NCI-H1092 treated with DMSO at 0.1 percent for 48 hours (cell line): Measurements from ENCODE around the gene TMEM74B.
"Not testable (repeated sequence)": the region's sequence is repeated elsewhere in the genome, so short reads cannot be mapped to it uniquely, and the experiment has no call there.

Source experiments
- DNase-seq: peaks from one replicate; lab custom pipeline; 2025; lab: John Stamatoyannopoulos, UW

TMEM74B gene

DNA sequence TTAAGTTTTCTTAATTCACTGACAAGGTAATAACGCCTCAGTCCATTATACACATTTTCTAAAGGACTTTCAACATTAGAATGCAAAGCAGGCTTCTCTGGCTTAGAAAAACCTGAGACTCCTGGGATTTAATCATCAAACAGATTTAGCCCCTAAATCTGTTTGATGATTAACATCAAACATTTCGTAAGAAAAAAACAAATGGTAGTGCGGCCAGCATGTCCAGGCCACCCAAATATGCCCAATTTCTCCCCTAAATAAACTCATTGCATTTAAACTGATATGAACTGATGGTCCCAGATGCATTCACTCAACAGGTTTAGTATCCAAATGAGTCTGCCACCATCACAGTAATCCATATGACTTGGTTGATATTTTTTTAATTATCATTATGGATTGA, 6.2 kb downstream of the TMEM74B start:
- DNase-seq, result no peak

DNA sequence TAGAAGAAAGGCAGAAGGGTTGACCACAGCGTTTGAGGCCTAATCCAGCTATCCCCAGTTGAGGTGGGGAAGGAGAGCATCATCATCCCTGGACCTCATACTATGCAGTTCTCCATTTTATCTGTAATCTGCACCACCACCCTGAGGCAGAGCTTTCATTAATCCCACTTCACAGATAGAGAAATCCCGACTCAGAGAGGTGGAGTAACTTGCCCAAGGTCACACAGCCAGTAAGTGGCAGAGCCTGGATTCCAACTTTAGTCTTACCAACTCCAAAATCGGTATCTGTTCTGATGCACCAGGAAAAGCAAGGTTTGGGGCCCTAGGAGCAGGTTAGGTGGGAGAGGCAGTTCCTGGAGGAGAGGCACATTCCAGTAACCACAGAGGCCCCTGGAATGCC, 6.7 kb downstream of the TMEM74B start:
- DNase-seq, result no peak

DNA sequence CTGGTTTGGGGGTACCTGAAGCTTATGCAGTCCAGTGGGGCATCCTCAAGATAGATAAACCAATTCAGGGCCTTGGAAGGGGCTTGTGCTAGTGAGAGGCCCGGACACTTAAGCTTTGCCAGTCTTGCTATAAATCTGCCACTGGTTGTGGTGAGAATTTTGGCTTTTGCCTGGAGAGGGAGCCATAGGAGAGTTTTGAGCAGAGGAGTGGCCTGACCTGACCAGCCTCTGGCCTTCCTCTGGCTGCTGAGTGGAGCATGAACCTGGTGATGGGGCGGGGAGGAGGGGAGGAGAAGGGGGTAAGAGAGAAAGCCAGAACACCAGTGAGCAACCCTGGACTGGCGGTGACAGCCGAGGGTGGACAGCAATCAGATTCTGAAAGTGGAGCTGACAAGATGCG, 7.1 kb downstream of the TMEM74B start:
- no peak for DNase-seq

DNA sequence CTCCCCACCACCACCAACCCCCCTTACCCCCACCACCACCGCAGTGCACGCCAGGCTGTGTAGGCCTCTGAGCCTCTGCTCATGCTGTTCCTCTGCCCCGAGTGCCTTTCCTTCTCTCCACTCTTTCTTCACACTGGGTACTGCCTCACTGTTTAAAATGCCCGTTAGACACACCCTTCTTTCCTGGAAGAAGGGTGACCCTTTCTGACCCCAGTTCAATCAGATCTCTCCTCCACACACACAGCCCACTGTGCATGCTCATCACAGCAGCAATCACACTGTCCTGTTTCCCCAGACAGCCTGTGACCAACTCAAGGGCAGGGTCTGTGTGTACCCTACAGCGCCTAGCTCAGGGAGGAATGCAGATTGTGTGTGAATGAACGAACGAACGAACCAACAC, 10.0 kb downstream of the TMEM74B start:
- no peak for DNase-seq

DNA sequence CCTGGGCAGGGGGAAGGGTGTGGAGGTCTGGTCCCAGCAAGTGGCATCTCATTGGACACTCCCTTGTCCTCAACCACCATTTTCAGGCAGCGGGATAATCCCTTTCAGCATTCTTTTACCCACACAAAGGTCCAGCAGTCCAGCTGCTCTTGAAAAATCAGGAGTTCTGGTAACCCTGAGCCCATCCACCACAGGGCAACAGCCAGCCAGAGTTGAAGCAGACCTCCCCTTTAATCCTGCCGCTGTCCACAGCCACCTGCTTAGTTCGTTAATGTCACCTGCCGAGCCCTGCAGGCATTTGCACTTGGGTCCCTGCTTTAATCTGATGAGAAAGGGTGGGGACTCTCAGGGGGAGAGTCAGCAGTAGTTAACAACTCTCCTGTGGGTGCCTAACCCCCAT, 11.1 kb downstream of the TMEM74B start:
- no peak for DNase-seq

DNA sequence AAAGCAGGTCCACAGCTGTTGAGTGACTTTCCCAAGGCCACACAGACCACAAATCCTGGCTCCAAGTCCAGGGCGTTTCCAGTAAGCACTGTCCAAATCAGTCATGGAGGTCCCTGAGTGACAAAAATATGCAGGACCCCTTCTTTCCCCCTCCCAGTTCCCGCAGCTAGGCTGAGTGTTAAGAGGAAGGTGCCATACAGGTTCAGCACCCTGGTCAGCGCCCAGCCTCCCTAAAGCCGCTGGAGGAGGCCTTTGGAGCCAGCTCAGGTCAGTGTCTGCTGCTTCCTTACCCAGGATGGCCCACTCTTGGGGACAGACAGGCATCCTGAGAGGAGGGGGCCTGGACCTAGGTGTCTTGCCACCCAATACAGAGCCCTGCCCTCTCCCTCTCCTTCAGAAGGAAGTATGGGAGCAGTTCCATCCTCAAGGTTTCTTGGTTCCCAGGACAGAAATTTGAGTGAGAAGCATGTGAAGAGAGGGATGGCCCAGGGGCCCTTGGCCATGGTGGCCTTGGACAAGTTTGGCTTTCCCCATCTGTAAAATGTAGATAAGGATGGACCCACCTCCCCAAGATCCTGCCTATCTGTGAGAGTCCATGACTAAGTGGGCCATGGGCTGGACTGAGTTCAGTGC, 13.2 kb downstream of the TMEM74B start:
- no peak for DNase-seq

DNA sequence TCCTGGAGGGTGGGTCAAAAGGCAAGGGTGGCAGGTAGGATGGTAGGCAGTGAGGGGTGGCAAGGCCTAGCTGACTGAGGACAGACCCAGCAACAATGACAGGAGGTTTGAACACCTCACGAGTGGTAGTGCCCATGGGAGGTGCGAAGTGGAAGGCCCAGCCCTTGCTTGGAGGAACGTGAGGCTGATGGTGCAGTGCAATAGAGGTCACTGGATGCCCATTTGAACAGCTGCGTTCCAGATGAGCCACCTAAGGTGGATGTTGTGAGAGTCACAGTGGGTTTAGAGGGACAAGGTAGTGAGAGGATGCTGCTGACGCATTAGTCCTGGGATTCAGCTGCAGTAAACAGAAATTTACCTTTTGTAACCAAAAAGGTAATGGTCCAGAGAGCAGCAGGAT, 15.6 kb downstream of the TMEM74B start:
- no peak for DNase-seq

DNA sequence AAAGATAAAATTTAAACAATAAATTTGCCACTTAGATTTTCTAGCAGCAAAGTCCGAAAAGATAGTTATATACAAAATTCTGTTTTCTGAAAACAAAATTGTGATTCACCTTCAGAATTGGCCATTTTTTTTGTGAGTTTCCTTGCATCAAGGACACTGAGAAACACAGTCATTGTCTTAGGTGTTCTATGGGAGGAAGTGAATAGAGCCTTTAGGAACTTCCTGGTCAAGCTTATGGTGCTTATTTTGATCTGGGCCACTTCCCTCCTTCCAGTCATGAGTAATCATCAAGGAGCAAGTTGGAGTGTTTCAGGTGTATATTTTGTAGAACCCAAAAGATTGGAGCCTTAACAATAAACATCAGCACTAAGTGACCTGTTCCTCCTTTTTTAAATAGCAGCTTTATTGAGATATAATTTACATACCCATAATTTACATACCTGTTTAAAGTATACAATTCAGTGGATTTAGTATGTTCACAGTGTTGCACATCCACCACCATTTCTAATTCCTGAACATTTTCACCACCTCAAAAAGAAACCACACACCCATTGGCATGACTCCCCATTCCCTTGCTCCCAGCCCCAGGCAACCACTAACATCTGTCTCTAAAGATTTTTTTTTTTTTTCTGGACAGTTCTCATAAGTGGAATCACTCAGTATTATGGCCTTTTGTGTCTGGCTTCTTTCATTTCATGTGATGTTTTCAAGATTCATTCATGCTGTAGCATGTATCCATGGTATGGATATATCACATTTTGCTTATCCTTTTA, 17.6 kb downstream of the TMEM74B start:
- DNase-seq, result no peak

DNA sequence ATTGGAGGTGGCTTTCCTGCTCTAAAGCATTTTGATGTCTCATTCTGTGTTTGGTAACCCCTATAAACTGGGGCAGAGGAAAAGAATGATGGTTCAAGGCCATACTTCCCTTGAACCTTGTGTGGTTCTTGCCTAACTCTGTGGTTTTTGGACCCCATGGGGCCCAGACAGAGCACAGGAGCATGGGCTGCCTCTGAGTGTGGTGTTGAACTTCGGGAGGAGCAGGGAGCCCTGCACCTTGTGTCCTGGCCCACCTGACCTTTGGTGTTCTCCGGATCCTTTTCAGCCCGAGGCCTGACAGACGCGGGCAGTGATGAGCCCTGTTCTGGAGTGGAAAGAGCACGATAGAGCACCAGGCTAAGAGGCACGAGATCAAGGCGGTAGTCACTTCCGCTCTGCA, 18.8 kb downstream of the TMEM74B start:
- no peak for DNase-seq

DNA sequence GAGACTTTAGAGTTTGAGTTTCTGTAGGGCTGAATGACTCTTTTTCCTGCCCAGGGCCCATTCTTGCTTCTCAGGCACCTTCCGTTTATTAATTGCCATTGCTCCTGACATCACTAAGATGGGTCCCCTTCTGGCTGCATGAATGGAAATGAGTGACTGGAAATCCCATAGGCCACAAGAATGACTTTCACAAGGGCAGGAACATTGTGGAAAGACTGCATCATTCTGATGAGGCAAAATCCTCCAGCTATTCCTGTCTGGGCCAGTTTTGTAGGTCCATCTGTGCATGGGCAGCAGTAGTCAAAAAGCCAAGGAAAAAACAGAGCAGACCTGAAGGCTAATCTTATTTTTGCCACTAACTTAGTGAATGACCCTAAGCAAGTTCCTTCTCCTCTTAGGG, 19.3 kb downstream of the TMEM74B start:
- DNase-seq, result no peak

DNA sequence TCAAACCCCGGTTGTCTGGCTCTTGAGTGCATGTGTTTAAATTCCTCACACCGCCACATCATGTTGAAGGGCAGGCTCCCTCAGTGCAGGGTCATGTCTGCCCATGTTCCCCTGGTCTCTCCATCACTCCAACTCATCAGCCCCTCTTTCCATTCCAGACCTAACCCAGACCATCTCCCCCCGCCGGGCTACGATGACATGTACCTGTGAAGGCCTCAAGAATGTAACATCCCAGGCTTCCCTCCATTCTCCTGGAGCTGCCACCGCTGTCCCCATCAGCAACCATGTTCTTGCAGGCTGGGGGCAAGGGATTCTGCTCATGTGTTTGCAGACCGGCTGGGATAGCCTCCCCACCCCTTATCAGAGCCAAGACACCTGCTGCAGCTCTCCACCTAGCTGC, 19.9 kb downstream of the TMEM74B start:
- no peak for DNase-seq

DNA sequence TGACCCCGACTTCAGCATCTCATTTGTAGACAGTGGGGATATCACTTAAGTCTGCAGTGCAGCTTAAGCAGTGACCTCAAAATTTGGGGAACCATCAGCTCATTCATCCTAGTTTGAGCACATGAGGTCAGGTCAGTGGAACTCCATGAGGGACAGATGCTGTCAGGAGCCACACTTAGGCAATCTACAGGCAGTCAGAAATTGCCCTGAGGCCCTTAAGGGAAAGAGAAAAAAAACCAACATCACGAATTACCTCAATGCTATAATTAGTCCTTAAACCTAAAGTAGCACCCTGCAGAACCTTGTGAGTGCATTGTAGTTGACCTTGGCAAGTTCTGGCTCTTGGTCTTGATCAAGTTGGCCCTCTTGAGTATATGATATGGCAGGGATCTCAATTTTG, 21.1 kb downstream of the TMEM74B start:
- no peak for DNase-seq

DNA sequence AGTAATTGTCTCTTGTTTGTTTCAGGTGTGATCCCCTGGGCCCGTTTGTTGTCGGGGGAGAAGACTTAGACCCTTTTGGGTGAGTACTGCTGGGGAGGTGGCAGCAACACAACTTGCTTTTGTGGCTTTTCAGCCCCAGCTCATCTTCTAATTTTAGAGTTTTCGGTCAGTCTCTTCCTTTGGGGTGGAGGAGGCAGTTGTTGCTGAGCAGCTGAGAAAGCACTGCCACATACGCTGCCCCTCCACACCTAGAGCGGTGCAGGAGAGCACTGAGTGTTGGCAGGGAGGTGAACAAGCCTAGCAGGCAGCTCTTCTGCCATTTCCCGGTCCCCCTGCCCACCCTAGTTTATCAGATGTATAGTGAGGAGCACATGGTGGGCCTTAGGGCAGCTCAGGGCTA, 21.7 kb downstream of the TMEM74B start:
- DNase-seq, result no peak

DNA sequence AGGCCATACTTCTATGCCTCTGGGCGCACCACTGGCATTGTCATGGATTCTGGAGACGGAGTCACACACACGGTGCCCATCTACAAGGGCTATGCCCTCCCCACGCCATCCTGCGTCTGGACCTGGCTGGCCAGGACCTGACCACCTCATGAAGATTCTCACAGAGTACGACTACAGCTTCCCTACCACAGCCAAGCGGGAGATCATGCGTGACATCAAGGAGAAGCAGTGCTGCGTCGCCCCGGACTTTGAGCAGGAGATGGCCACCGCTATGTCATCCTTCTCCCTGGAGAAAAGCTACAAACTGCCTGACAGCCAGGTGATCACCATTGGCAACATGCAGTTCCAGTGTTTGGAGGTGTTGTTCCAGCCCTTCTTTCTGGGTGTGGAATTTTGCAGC, 23.8 kb downstream of the TMEM74B start:
- DNase-seq, result no peak

DNA sequence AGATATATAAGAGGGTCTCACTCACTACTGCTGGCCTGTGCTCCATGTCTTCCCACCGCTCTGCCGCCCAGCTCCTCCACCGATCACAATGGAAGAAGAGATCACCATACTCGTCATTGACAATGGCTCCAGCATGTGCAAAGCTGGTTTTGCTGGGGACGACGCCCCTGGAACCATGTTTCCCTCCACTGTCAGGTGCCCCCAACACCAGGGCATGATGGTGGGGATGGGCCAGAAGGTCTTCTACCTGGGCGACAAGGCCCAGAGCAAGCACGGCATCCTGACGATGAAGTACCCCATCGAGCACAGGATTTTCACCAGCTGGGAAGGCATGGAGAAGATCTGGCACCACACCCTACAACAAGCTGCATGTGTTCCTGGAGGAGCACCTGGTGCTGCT, 24.3 kb downstream of the TMEM74B start:
- no peak for DNase-seq

DNA sequence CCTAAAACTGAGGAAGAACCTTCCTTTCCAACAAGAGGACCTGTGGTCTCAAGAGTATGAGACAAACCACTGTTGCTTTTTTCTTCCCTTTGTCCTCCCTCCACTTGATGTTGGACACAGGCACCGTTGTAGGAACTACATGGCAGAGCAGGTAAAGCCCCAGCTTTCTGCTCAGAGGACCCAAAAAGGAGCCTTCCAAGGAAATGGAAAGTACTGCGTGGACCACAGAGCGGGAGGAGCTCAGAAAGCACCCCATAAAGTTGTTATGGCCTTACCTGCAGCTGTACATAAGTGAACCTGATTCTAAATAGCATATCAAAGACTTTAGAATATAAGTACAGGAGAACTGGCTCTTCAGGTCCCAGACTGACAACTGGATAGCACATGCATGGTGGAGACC, 29.4 kb downstream of the TMEM74B start:
- no peak for DNase-seq

DNA sequence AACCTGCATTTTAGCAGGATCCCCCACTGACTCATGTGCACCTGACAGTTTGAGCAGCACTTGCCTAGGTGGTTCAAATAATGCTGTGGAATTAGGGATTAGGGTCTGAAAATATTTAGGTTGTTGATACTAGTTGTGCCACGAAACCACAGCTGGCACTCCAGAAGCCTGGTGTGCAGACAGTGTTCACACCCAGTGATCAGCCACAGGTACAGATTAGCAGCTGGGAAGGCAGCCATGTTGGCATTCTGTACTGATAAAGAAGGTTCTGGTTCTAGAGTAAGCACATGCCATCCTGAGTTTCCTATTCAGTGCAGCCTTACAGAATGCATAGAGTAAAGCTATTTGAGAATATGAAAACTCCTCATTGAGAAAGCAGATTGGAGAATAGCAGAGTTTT, 30.1 kb downstream of the TMEM74B start:
- DNase-seq, result no peak

DNA sequence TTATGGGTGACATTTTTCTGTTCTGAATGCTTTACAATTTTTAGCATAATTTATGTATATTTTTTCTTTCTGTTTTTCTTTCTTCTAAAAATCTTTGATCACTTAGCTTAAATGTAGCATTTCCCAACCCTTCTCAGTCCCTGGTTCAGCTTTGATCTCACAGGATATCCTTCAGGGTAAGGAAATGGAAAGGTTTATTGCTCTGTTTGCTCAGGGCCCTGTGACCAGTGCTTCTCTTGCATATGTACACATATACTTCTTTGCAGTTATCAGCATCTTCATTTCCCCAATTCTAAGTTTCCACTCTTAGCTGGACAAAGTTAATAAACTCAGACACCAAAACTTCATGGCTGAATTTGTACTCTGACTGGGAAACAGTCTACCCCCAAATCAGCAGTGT, 30.6 kb downstream of the TMEM74B start:
- DNase-seq, result no peak

DNA sequence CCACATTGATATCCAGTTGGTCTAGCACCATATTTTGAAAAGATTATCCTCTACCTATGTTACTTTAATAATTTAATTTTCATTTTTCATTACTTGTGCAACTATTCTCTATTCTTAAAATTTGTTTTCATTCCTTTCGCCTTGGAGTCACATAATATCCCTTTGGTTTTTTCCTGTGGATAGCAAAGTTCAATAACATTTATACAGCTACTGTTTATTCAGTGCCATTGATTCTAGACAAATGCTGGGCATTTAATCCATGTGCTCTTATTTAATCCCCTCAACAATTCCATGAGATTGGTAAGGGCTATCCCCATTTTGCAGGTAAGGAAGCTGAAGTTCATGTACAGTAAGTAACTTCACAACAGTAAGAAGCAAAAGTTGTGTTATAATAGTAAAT, 33.8 kb downstream of the TMEM74B start:
- no peak for DNase-seq

DNA sequence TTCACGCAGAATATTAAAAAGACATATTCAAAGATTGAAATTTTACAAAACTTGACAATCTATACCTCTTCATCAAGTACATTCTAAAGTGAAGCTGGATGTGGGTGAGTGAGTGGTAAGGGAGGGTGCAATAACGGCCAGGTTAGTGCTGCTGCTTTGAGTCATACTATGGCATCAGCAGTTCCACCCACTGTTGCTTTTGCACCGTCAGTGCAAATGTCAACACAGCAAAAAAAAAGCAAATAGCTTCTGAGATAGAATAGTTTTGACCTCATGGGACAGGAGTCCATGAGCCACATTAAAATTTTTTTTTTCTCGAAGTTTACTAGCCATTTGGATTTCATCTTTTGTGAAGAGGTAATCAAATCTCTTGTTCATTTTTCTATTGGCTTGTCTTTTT, 34.6 kb downstream of the TMEM74B start:
- no peak for DNase-seq

DNA sequence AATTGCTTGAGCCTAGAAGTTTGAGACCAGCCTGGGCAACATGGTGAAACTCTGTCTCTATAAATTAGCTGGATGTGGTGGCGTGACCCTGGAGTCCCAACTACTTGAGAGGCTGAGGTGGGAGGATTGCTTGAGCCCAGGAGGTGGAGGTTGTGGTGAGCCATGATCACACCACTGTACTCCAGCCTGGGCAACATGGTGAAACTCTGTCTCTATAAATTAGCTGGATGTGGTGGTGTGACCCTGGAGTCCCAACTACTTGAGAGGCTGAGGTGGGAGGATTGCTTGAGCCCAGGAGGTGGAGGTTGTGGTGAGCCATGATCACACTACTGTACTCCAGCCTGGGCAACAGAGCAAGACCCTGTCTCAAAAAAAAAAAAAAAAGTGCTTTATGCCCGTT, 35.0 kb downstream of the TMEM74B start:
- not testable (repeated sequence) for DNase-seq

DNA sequence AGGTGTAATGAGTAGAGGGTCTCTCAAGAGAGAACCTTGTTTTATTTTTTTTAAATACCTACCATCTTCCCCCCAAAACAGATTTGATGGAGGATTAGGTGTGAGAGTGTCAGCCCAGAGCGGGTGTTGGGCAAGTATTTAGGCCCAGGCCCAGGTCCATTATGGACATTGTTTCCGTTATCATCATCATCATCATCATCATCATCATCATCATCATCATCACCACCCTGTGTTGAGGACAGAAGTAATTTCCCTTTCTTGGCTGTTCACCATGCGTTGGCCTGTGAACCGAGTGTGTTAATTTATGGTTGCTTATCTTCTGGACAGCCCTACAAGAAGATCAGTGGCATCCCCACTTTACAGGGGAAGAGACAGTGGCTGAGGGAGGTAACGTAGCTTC, 37.8 kb downstream of the TMEM74B start:
- no peak for DNase-seq

DNA sequence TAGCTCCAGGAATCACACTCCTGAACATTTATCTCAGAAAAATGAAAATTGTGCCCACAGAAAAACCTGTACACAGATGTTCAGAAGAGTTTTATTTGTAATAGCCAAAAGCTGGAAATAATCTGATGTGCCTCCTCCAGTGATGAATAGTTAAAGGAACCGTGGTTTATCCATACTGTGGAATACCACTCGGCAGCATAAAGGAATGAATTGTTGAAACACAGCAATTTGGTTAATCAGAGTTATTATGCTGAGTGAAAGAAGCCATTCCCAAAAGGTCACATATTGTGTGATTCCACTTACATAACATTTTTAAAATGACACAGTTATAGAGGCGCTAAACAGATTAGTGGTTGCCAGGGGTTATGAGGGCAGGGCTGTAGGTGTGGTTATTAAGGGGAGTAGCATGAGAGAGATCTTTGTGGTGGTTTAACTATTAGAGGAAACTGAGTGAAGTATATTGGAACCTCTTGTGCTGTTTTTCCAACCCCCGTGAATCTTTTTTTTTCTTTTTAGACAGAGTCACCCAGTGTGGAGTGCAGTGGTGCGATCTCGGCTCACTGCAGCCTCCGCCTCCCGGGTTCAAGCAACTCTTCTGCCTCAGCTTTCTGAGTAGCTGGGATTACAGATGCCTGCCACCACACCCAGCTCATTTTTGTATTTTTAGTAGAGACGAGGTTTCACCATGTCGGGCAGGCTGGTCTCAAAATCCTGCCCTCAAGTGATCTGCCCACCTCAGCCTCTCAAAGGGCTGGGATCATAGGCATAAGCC, 40.2 kb downstream of the TMEM74B start:
- no peak for DNase-seq
